Hematopoietic multipotent progenitor cell treated with erythropoietin and hydrocortisone succinate and interleukin-3 and kit ligand, for 6 days (in vitro differentiated cells): ENCODE data around the gene FBLN2.
"Not testable (repeated sequence)": the region's sequence is repeated elsewhere in the genome, so short reads cannot be mapped to it uniquely, and the experiment has no call there.

Experiments used
- DNase-seq: peaks from one replicate; pipeline ENCODE4 v3.0.0-alpha.2; 2015

FBLN2 gene

GRCh38 chr3:13550791-13551360 lies 2.0 kb downstream of the FBLN2 start:
- no peak for DNase-seq

DNA sequence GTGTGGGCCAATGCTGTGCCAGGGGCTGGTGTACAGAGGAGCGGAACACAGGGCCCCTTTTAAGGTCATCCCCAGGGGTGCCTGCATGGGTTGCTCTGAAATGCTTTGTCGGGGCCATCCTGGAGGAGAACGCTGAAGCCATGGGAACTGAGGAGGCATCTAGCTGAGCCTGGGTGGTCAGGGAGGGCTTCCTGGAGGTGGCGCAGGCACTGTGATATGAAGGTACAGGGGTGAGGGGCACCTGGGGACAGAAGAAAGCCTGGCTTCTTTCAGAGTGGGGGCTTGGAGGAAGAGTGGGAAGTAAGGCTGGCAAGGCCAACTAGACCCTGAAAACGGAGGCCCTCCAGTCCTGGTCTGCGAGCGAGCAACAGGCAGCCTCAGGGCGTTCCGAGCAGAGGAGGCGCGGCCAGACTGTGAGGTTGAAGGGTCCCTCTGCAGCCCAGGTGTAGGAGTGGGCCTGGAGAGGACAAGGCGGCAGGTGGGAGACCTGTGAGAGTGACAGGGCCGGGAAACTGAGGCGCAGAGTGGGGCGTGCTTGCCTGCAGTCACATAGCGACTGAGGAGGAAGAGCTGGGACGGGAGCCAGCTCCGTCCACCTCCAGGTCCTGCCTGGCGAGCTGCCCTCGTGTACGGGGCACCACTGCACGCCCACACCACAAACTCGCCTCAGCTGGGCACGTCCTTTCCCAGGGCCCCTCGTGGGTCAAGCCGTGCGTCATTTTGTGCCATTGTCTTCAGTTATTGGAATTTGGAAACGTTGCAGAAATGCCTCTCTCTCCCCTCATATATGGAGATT lies 4.1 kb downstream of the FBLN2 start:
- DNase-seq, result no peak

GRCh38 chr3:13553686-13554085 lies 4.8 kb downstream of the FBLN2 start:
- DNase-seq, result no peak

- DNase-seq, result no peak
These were observed 6.8 kb downstream of the FBLN2 start for GRCh38 chr3:13555753-13556152.

DNA sequence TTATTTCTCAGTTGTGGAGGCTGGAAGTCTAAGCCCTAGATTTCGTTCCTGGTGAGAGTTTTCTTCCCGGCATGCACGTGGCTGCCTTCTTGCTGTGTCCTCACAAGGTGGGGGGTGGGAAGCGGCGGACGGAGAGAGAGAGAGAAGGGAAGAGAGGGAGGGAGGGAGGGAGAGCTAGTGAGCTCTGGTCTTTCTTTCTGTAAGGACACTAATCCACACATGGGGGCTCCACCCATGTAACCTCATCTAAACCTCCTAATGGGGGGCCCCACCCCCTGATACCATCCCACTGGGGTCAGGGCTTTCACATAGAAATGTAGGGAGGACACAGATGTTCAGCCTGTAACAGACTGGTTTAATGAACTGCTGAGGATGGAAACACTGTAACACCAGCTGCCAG lies 7.3 kb downstream of the FBLN2 start:
- DNase-seq, result no peak

DNA sequence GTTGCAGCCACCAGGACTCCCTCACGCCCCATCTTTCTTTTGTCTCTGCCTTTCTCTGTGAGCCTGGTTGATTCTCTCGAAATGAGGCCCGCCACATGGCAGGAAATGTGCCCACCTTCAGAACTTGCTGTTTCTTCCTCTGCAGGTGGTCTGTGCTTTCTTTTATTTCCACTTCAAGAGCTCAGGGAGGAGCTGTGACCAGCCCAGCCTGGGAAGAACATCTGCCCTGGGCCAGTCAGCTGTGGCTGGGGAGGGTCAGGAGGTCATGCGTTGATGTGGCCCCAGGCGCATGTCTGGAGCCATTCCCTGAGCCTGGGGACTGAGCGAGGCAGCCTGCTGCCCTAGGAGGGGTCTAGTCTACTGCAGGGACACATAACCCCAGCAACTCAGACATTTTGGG lies 8.0 kb downstream of the FBLN2 start:
- DNase-seq, result no peak

DNA sequence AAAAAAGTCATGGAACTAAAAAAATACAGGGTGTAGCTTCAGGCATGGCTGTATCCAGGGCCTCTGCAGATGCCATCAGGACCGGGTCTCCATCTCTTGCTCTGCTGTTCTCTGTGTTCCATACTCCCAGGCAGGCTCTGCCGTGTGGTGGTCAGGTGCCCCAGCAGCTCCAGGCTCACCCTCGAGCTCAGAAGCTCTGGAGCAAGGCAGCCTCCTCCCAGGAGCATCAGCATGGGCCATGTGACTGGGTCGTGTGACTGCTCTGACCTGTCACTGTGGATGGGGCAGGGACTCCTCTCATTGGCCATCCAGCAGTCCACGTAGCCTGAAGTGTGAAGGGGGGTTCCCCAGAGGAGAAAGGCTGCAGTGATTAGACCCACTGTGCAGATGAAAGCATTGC lies 8.5 kb downstream of the FBLN2 start:
- DNase-seq, result no peak

DNA sequence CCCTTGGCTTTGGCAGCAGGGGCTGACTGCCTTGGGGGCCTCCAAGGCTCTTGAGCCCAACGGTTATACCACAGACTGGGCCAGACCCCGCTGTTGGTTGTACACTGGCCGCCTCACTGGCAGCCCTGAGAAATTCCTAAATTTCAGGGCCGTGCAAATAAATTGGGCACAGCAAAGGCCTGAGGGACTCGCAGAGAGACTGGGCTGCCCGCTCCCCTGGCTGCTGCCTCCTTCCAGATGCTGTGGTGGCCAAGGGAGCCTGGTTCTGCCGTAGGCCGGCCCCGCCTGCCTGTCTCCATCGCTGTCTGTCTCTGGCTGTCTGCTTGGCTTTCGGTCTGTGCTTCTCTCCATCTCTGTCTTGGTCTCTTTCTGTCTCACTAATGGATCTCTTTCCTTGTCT lies 9.0 kb downstream of the FBLN2 start:
- no peak for DNase-seq

DNA sequence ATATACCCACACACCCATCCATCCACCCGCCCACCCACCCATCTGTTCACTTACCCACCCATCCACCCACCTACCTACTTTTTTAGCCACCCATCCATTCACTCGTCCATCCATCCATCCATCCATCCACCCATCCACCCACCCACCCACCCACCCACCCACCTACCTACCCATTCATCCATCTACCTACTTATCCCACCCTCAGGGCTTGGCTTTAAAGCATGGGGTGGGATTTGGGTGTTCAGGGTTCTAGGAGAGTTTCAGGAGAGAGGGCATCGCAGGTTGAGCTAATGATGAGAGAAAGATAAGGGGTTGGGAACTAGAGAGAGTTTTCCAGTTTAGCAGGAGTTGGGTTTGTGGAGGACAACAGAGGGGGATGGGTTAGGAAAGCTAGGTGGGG lies 9.7 kb downstream of the FBLN2 start:
- no peak for DNase-seq

DNA sequence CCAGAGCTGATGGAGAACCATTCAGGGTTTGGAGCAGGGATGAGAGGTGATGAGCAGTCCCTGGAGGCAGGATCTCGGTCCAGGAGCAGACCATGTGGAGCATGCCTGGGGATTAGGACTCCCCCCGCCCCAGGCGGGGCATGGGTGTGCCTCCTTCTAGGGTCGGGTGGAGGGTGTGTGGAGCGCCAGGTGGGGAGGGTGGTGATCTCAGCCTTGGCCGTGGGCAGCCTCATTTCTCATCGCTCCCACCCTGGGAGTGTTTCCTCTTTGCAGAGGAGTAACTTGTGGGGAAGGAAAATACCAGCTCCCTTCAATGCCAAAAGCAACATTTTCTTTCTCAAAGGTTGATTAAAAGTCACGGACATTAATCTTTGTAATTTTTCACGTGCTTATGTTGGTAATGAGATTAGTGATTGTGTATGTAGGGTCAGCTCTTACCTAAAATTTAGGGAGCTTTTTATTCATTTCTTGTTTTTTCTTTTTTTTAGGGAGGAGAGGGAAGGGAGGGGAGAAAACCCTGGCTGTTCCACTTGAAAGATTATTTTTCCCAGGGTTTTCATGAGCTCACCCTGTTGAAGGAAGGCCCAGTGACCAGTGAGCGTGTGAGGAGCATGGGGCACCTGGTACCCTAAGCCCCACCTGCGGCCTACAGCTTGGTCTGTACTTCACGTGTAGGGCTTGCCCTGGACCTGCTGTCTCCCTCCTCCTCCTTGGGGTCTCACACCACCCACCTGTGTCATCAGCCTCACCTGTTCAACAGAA lies 11.0 kb downstream of the FBLN2 start:
- DNase-seq, result no peak

DNA sequence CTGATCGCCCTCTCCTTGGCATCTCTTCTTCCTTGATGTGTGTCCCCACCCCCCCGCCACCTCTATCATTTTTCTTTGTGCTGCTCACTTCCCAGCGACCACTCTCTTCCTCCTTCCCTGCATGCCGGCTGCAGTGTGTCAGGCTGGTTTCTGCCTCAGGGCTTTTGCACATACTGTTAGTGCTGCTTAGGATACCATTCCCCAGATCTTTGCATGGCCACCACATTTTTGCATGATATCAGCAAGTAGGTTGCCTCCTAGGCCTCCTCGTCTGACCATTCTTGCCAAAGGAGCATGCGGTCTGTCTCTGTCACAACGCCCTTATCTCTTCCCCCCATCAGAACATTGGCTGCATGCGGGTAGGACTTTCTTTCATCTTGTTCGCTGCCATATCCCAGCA lies 12.5 kb downstream of the FBLN2 start:
- no peak for DNase-seq

GRCh38 chr3:13561967-13562366 lies 13.0 kb downstream of the FBLN2 start:
- DNase-seq, result no peak

DNA sequence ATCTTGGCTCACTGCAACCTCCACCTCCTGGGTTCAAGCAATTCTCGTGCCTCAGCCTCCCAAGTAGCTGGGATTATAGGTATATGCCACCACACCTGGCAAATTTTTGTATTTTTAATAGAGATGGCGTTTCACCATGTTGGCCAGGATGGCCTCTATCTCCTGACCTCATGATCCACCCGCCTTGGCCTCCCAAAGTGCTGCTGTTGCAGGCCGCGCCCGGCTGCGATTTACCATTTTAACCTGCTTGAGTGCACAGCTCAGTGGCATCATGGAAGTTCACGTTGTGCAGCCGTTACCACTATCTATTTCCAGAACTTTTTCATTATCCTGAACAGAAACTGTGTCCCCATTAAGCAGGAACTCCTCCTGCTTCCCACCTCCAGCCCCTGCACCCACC lies 13.5 kb downstream of the FBLN2 start:
- DNase-seq, result not testable (repeated sequence)

DNA sequence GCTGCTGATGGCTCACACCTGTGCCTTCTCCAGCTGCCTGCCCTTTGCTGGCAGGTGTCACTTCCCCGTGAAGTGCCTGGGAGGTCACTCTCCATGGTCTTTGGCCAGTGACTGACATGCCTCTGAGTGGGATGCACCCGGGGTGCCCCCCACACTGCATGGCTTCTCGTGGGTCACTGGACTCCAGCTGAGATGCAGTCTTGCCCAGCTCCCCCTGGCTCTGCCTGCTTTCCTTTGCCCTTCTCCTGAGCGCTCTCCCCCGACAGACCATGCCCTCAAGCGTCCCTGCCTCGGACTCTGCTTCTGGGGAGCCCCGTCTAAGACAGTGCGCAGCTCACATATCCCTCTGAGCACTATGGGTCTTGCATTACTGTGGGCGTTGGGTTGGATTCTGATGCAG lies 14.4 kb downstream of the FBLN2 start:
- no peak for DNase-seq

GRCh38 chr3:13563911-13564310 lies 15.0 kb downstream of the FBLN2 start:
- no peak for DNase-seq

- no peak for DNase-seq
These were observed 16.0 kb downstream of the FBLN2 start for GRCh38 chr3:13564751-13565560.

DNA sequence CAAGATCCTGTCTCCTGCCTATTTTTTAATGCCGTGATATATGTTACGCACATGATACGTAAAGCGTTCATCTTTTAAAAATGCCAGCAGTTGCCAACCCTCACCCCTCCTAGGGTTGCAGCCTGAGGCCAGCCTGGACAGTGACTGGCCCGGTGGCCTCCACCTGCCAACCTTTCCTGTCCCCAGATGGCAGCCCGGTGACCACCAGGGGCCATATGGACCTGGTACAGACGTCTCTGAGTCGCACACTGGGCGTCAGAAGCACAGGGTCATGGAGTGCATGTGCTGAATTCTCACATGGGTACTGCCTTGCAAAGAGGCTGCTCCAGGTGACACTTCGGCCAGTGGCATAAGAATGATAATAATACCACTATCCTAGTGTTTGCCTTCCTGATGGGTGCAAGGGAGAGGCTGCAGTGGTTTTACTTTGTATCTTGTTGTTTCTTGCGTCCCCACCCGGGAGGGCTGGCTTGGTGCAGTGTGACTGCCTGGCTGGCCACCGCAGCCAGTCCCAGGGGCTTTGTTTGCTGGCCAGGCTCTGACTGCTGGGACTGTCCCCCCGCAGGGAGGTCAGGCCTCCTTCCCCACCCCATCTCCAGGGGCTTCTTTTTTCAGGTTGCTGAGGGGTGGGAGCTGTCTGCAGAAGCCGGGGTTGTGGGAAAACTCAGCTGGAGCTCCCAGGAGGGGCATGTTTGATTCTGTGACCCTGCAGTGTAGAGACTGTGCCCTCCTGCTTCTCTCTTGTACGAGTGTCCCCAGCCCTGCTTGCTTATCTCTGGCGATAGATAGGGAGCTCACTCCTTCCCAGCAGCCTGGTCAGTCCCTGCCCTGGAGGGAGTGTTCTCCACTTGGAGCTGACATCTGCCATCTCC lies 16.9 kb downstream of the FBLN2 start:
- no peak for DNase-seq

DNA sequence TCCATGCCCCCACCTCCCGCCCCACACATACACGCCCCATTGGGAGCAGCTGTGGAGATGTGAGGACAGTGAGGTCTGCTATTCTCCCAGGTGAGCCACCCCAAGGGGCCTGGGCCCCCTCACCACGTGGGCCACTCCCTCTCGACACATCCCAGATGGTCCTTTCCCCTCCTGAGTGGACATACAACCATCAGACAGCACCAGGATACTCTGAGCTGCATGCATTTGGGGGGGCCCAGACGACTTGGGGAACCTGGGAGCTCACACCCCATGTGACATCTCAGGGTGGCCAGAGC lies 17.5 kb downstream of the FBLN2 start:
- no peak for DNase-seq

DNA sequence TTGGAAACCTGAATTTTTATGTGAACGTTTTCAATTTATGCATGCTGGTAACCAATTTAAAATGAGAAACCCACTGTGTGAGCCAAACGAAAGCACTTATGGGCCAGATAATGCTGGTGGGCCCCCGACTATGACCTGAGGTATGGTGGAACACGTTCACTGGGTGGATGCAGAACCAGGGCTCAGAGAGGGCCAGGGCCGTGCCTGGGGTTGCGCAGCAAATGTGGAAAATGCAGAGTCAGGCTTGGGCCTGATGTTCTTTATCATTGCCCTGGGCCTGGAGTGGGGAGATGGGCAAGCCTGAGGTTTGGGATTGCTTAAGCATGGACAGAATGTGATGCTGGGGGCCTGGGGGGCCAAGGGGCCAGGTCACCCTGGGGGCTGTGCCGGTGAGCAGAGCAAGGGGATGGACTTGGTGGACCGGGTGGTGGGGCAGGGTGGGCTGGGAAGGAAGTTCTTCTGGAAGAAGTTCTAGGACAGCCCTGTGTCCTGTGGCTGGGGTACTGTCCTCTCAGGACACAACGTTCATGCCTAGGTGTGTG lies 17.9 kb downstream of the FBLN2 start:
- DNase-seq, result no peak

GRCh38 chr3:13567684-13568514 lies 19.0 kb downstream of the FBLN2 start:
- DNase-seq, result no peak

- peak; percentile 60 for DNase-seq
These were observed 19.6 kb downstream of the FBLN2 start for GRCh38 chr3:13568515-13569028.
